Endothelial cell of umbilical vein (primary cell): ENCODE data around the gene SLC35A5.

Experiments
- EZH2 ChIP-seq: IDR thresholded peaks from 2 replicates; pipeline ENCODE4 v1.6.1; 2012; ENCODE audit warnings: borderline replicate concordance, low read depth, mild to moderate bottlenecking, moderate library complexity, low read length, inconsistent platforms; ENCODE audit not compliant: severe bottlenecking
- POLR2A ChIP-seq: IDR thresholded peaks from 2 replicates; pipeline ENCODE4 v1.6.1; 2012; ENCODE audit warnings: low read depth, mild to moderate bottlenecking, control low read depth, low read length
- TF ChIP-seq, protein P1 (sequence below), 2 donors: IDR thresholded peaks; 1 replicate in 1 of 2; 2 replicates in 1 of 2; pipeline ENCODE4 v1.5.1; 2011; ENCODE audit warnings: low read length in 2 of 2, mild to moderate bottlenecking in 2 of 2, moderate library complexity in 2 of 2, control low read depth in 1 of 2, inconsistent platforms in 1 of 2, low read depth in 1 of 2; ENCODE audit not compliant: insufficient read depth in 1 of 2; ENCODE audit errors: extremely low read depth in 1 of 2
- TF ChIP-seq, protein P2 (sequence below): IDR thresholded peaks from 2 replicates; pipeline ENCODE4 v1.6.1; 2011; ENCODE audit not compliant: insufficient read depth, insufficient read length

DNA sequence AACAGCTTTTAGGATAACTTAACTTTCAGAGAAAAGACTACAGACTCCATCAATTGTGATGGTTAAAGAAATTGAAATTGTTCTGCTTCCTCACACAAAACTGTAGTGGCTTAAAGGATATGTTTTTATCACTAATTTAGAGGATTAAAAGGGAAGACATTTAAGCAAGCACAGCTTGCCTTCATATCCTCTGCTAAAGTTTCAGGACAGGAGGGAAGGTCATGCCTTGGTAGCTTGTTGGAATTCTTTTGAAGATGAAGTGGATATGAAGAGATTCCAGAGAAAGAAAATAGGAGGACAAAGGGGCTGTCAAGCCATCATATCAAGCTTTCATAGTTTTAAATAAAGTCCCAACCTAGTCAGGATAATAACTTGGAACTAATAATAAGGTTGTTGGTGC, 46.0 kb downstream of the SLC35A5 start:
- TF ChIP-seq EZH2 (no peak), POLR2A (no peak)
- TF ChIP-seq, protein P1, sequence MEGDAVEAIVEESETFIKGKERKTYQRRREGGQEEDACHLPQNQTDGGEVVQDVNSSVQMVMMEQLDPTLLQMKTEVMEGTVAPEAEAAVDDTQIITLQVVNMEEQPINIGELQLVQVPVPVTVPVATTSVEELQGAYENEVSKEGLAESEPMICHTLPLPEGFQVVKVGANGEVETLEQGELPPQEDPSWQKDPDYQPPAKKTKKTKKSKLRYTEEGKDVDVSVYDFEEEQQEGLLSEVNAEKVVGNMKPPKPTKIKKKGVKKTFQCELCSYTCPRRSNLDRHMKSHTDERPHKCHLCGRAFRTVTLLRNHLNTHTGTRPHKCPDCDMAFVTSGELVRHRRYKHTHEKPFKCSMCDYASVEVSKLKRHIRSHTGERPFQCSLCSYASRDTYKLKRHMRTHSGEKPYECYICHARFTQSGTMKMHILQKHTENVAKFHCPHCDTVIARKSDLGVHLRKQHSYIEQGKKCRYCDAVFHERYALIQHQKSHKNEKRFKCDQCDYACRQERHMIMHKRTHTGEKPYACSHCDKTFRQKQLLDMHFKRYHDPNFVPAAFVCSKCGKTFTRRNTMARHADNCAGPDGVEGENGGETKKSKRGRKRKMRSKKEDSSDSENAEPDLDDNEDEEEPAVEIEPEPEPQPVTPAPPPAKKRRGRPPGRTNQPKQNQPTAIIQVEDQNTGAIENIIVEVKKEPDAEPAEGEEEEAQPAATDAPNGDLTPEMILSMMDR (IDR thresholded peaks at IDR 0.05; ENCODE audit: extremely low read depth in 1 of 2, insufficient read depth in 1 of 2, low read depth in 1 of 2, low read length in 2 of 2): no peak
- TF ChIP-seq, protein P2, sequence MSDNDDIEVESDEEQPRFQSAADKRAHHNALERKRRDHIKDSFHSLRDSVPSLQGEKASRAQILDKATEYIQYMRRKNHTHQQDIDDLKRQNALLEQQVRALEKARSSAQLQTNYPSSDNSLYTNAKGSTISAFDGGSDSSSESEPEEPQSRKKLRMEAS: no peak
